ENCODE measurements around the gene AGK. TPM values are rescaled to one million over a fixed set of nuclear protein-coding genes. Genes with fewer than 3 reads are reported as not detected.
"Not testable (repeated sequence)": the region's sequence is repeated elsewhere in the genome, so short reads cannot be mapped to it uniquely, and the experiment has no call there.

AGK gene
- total RNA-seq, 1 experiment from 2014 or later: 59.9 TPM

- peaks cover 7% of the 10 kb centered on the region for H3K36me3 ChIP-seq (replicated peaks; ENCODE audit: control insufficient read depth, insufficient read depth, low read length)
- no peak overlapping the region for H3K4me3 ChIP-seq (ENCODE audit: insufficient read depth, low read depth, low read length)
- DNase-seq: peak; percentile 21
- no peaks in the 10 kb centered on the region for H3K27me3 ChIP-seq (ENCODE audit: control insufficient read depth, insufficient read depth, low read length)
Observed at GRCh38 chr7:141563956-141564623, 12.9 kb downstream of the AGK start.

- Histone ChIP-seq H3K36me3 (replicated peaks; ENCODE audit: control insufficient read depth, insufficient read depth, low read length) (peaks cover 8% of the 10 kb centered on the region), H3K27me3 (ENCODE audit: control insufficient read depth, insufficient read depth, low read length) (no peaks in the 10 kb centered on the region), H3K4me3 (ENCODE audit: insufficient read depth, low read depth, low read length) (no peak overlapping the region)
- no peak for DNase-seq
Observed at GRCh38 chr7:141567432-141567831, 16.2 kb downstream of the AGK start.

- no peak overlapping the region for H3K4me3 ChIP-seq (ENCODE audit: insufficient read depth, low read depth, low read length)
- H3K27me3 ChIP-seq (ENCODE audit: control insufficient read depth, insufficient read depth, low read length): no peaks in the 10 kb centered on the region
- DNase-seq: no peak
- H3K36me3 ChIP-seq (replicated peaks; ENCODE audit: control insufficient read depth, insufficient read depth, low read length): peaks cover 8% of the 10 kb centered on the region
Observed at GRCh38 chr7:141568227-141568626, 17.0 kb downstream of the AGK start.

- Histone ChIP-seq H3K4me3 (ENCODE audit: insufficient read depth, low read depth, low read length) (no peak overlapping the region), H3K27me3 (ENCODE audit: control insufficient read depth, insufficient read depth, low read length) (no peaks in the 10 kb centered on the region), H3K36me3 (replicated peaks; ENCODE audit: control insufficient read depth, insufficient read depth, low read length) (peaks cover 6% of the 10 kb centered on the region)
- no peak for DNase-seq
Observed at GRCh38 chr7:141571059-141571458, 19.8 kb downstream of the AGK start.

GRCh38 chr7:141572175-141572574, 21.0 kb downstream of the AGK start:
- H3K27me3 ChIP-seq (ENCODE audit: control insufficient read depth, insufficient read depth, low read length): no peaks in the 10 kb centered on the region
- peaks cover 5% of the 10 kb centered on the region for H3K36me3 ChIP-seq (replicated peaks; ENCODE audit: control insufficient read depth, insufficient read depth, low read length)
- H3K4me3 ChIP-seq (ENCODE audit: insufficient read depth, low read depth, low read length): no peak overlapping the region

GRCh38 chr7:141573511-141573910, 22.3 kb downstream of the AGK start:
- DNase-seq: no peak
- H3K36me3 ChIP-seq (replicated peaks; ENCODE audit: control insufficient read depth, insufficient read depth, low read length): peaks cover 1% of the 10 kb centered on the region; the same call in 1 of the 2 replicates
- H3K27me3 ChIP-seq (ENCODE audit: control insufficient read depth, insufficient read depth, low read length): no peaks in the 10 kb centered on the region
- no peak overlapping the region for H3K4me3 ChIP-seq (ENCODE audit: insufficient read depth, low read depth, low read length)

More at GRCh38 chr7:141572175-141572574, 21.0 kb downstream of the AGK start:
- DNase-seq: no peak

GRCh38 chr7:141575164-141575563, 24.0 kb downstream of the AGK start:
- Histone ChIP-seq H3K36me3 (replicated peaks; ENCODE audit: control insufficient read depth, insufficient read depth, low read length) (no peaks in the 10 kb centered on the region; the same call in 1 of the 2 replicates), H3K4me3 (ENCODE audit: insufficient read depth, low read depth, low read length) (no peak overlapping the region)
- DNase-seq: no peak

GRCh38 chr7:141575654-141576448, 24.6 kb downstream of the AGK start:
- Histone ChIP-seq H3K4me3 (ENCODE audit: insufficient read depth, low read depth, low read length) (no peak overlapping the region), H3K36me3 (replicated peaks; ENCODE audit: control insufficient read depth, insufficient read depth, low read length) (no peaks in the 10 kb centered on the region; the same call in 1 of the 2 replicates), H3K27me3 (ENCODE audit: control insufficient read depth, insufficient read depth, low read length) (no peaks in the 10 kb centered on the region)
- DNase-seq: no peak

More at GRCh38 chr7:141575164-141575563, 24.0 kb downstream of the AGK start:
- no peaks in the 10 kb centered on the region for H3K27me3 ChIP-seq (ENCODE audit: control insufficient read depth, insufficient read depth, low read length)

- H3K36me3 ChIP-seq (replicated peaks; ENCODE audit: control insufficient read depth, insufficient read depth, low read length): no peaks in the 10 kb centered on the region; the same call in 1 of the 2 replicates
- DNase-seq: no peak
- H3K27me3 ChIP-seq (ENCODE audit: control insufficient read depth, insufficient read depth, low read length): no peaks in the 10 kb centered on the region
- no peak overlapping the region for H3K4me3 ChIP-seq (ENCODE audit: insufficient read depth, low read depth, low read length)
Observed at GRCh38 chr7:141577043-141577839, 26.0 kb downstream of the AGK start.

- not testable (repeated sequence) for H3K4me3 ChIP-seq (ENCODE audit: insufficient read depth, low read depth, low read length); DNase-seq; H3K36me3 ChIP-seq (replicated peaks; ENCODE audit: control insufficient read depth, insufficient read depth, low read length); H3K27me3 ChIP-seq (ENCODE audit: control insufficient read depth, insufficient read depth, low read length)
Observed at GRCh38 chr7:141579953-141580352, 28.7 kb downstream of the AGK start.

- H3K36me3 ChIP-seq (replicated peaks; ENCODE audit: control insufficient read depth, insufficient read depth, low read length); DNase-seq; H3K4me3 ChIP-seq (ENCODE audit: insufficient read depth, low read depth, low read length); H3K27me3 ChIP-seq (ENCODE audit: control insufficient read depth, insufficient read depth, low read length): not testable (repeated sequence)
Observed at GRCh38 chr7:141582063-141582462, 30.9 kb downstream of the AGK start.

- Histone ChIP-seq H3K27me3 (ENCODE audit: control insufficient read depth, insufficient read depth, low read length) (no peaks in the 10 kb centered on the region), H3K36me3 (replicated peaks; ENCODE audit: control insufficient read depth, insufficient read depth, low read length) (no peaks in the 10 kb centered on the region), H3K4me3 (ENCODE audit: insufficient read depth, low read depth, low read length) (no peak overlapping the region)
- peak; percentile 57 for DNase-seq
Observed at GRCh38 chr7:141584935-141585334, 33.7 kb downstream of the AGK start.

GRCh38 chr7:141585592-141586510, 34.6 kb downstream of the AGK start:
- H3K36me3 ChIP-seq (replicated peaks; ENCODE audit: control insufficient read depth, insufficient read depth, low read length): no peaks in the 10 kb centered on the region
- no peaks in the 10 kb centered on the region for H3K27me3 ChIP-seq (ENCODE audit: control insufficient read depth, insufficient read depth, low read length)
- no peak for DNase-seq
- no peak overlapping the region for H3K4me3 ChIP-seq (ENCODE audit: insufficient read depth, low read depth, low read length)

- Histone ChIP-seq H3K36me3 (replicated peaks; ENCODE audit: control insufficient read depth, insufficient read depth, low read length) (no peaks in the 10 kb centered on the region), H3K27me3 (ENCODE audit: control insufficient read depth, insufficient read depth, low read length) (no peaks in the 10 kb centered on the region), H3K4me3 (ENCODE audit: insufficient read depth, low read depth, low read length) (no peak overlapping the region)
- DNase-seq: no peak
Observed at GRCh38 chr7:141586878-141587277, 35.7 kb downstream of the AGK start.
